PC-9 (cell line): Measurements from ENCODE around the gene C3orf52. TPM values are rescaled to one million over a fixed set of nuclear protein-coding genes. Genes with fewer than 3 reads are reported as not detected.

Experiments
- BruUV-seq: library from RNA; stranded (reverse); fragments of 400-500 nt; replicated peaks from 2 replicates; lab custom pipeline; 2021; lab: Mats Ljungman, UMichigan
- CTCF ChIA-PET: fragments of 300-600 bp; sonication (Branson Sonifier 250); formaldehyde crosslinking; loops from one replicate; lab custom pipeline; 2022; ENCODE audit warnings: antibody characterized with exemption; lab: Charles Lee
- POLR2A ChIA-PET: fragments of 300-600 bp; sonication (Branson Sonifier 250); formaldehyde crosslinking; loops from one replicate; lab custom pipeline; 2022; ENCODE audit warnings: antibody characterized with exemption; ENCODE audit not compliant: unreplicated experiment; lab: Charles Lee
- DNase-seq, 2 experiments: peaks; one replicate each; pipeline versions ENCODE4 v3.0.0 to v3.0.0-alpha.2; 2015 to 2022; ENCODE audit warnings: mixed read lengths in 1 of 2
- H2AFZ ChIP-seq: fragments of 200-600 bp; sonication (generic); 2 replicates; pipeline ENCODE4 v1.8.1; 2017; ENCODE audit warnings: antibody characterized with exemption
- H3F3A ChIP-seq: fragments of 200-600 bp; sonication (generic); 2 replicates; pipeline ENCODE4 v1.8.1; 2017; ENCODE audit warnings: antibody characterized with exemption, mild to moderate bottlenecking, low read depth; ENCODE audit not compliant: insufficient read depth
- H3K27ac ChIP-seq: fragments of 200-600 bp; sonication (generic); 2 replicates; pipeline ENCODE4 v1.6.1; 2016; ENCODE audit warnings: mixed run types
- H3K27me3 ChIP-seq: fragments of 200-600 bp; sonication (generic); 2 replicates; pipeline ENCODE4 v1.6.1; 2016; ENCODE audit warnings: low read depth, mixed run types; ENCODE audit not compliant: insufficient read depth
- H3K36me3 ChIP-seq: fragments of 200-600 bp; sonication (generic); 2 replicates; pipeline ENCODE4 v1.6.1; 2016; ENCODE audit warnings: low read depth, mixed run types
- H3K4me1 ChIP-seq: fragments of 200-600 bp; sonication (generic); replicated peaks from 2 replicates; pipeline ENCODE4 v1.6.1; 2016; ENCODE audit warnings: mixed run types; ENCODE audit not compliant: insufficient read depth
- H3K4me2 ChIP-seq: fragments of 200-600 bp; sonication (generic); 2 replicates; pipeline ENCODE4 v1.6.1; 2017; ENCODE audit warnings: mixed run types
- H3K4me3 ChIP-seq: fragments of 200-600 bp; sonication (generic); 2 replicates; pipeline ENCODE4 v1.6.1; 2016; ENCODE audit warnings: mixed run types
- H3K79me2 ChIP-seq: fragments of 200-600 bp; sonication (generic); 2 replicates; pipeline ENCODE4 v1.6.1; 2017; ENCODE audit warnings: low read depth, mixed run types
- H3K9me2 ChIP-seq: fragments of 200-600 bp; sonication (generic); 2 replicates; pipeline ENCODE4 v1.8.1; 2017; ENCODE audit warnings: mild to moderate bottlenecking; ENCODE audit not compliant: insufficient read depth
- H3K9me3 ChIP-seq: fragments of 200-600 bp; sonication (generic); 2 replicates; pipeline ENCODE4 v1.8.1; 2016; ENCODE audit warnings: low read depth; ENCODE audit not compliant: insufficient read depth
- H4K20me1 ChIP-seq: fragments of 200-600 bp; sonication (generic); 2 replicates; pipeline ENCODE4 v1.8.1; 2017; ENCODE audit not compliant: insufficient read depth
- EZH2 ChIP-seq: fragments of 200-600 bp; sonication (generic); IDR thresholded peaks from 2 replicates; pipeline ENCODE4 v1.8.0; 2017; ENCODE audit warnings: antibody characterized with exemption, low read depth
- intact Hi-C: fragments of 100-400 bp; cut with micrococcal nuclease; formaldehyde crosslinking; loops from one replicate; pipeline ENCODE4 v1.10.0; 2022; ENCODE audit not compliant: unreplicated experiment
- total RNA-seq: library from RNA; stranded (reverse); gene quantifications from 2 replicates; pipeline ENCODE4 v1.2.3, GENCODE V29; 2021
- TF ChIP-seq, protein P1 (sequence below): fragments of 200-600 bp; sonication (generic); conservative IDR thresholded peaks from 2 replicates; pipeline ENCODE4 v1.6.1; 2017; ENCODE audit warnings: mixed run types, antibody characterized with exemption, mild to moderate bottlenecking, moderate library complexity

C3orf52 gene
- total RNA-seq, 1 experiment from 2014 or later = 7.5 TPM

GRCh38 chr3:112109322-112109721 lies 23.1 kb downstream of the C3orf52 start:
- Histone ChIP-seq H3K27ac (no peak overlapping the region), H3K4me3 (no peak overlapping the region), H3K36me3 (peaks cover 3% of the 10 kb centered on the region; the same call in 1 of the 2 replicates), H2AFZ (no peak overlapping the region), H3K79me2 (no peaks in the 10 kb centered on the region), H3K27me3 (no peaks in the 10 kb centered on the region), H3K4me1 (peaks cover 6% of the 10 kb centered on the region; the same call in 1 of the 2 replicates), H3K4me2 (no peak overlapping the region), H3K9me3 (no peaks in the 10 kb centered on the region), H3F3A (no peaks in the 10 kb centered on the region), H4K20me1 (no peaks in the 10 kb centered on the region), H3K9me2 (no peaks in the 10 kb centered on the region)
- ChIA-PET POLR2A (interaction anchor here (0.6 kb wide), 1 partner anchor 1722 kb away, joined by 12 read pairs; no protein-coding TSS in a partner anchor), CTCF (no interaction called here)
- intact Hi-C loops = no loop called here
- BruUV-seq = no TSS peak
- DNase-seq = no peak
- no peak for TF ChIP-seq EZH2
- TF ChIP-seq, protein P1, sequence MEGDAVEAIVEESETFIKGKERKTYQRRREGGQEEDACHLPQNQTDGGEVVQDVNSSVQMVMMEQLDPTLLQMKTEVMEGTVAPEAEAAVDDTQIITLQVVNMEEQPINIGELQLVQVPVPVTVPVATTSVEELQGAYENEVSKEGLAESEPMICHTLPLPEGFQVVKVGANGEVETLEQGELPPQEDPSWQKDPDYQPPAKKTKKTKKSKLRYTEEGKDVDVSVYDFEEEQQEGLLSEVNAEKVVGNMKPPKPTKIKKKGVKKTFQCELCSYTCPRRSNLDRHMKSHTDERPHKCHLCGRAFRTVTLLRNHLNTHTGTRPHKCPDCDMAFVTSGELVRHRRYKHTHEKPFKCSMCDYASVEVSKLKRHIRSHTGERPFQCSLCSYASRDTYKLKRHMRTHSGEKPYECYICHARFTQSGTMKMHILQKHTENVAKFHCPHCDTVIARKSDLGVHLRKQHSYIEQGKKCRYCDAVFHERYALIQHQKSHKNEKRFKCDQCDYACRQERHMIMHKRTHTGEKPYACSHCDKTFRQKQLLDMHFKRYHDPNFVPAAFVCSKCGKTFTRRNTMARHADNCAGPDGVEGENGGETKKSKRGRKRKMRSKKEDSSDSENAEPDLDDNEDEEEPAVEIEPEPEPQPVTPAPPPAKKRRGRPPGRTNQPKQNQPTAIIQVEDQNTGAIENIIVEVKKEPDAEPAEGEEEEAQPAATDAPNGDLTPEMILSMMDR = no peak

DNA sequence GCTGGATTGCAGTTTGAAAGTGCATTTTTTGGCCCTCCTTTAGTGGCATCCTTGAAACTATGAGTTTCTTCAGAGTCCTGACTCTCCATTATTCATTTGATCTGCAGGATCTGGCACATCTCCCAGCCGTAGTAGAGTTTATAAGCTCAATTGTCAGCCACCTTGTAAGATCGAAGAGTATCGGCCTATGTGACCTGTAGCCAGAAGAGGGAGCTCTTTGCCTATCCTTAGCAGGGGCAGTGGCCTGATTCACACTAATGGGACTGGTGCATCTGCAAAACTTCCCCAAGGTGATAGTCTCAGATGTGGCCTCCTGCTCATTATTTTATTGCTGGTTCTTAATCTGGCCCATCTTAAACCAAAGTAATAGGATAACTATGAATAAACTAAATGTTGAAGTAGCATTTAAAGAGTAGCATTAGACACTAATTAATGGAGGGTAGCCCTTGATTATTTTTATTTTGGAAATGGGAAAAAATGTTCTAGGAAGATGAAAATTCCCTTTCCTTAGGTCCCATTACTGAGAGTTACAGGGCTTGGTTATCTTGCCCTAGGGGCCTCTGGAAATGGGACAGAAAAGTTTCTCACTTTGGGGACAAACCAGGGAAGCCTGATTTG lies 25.7 kb downstream of the C3orf52 start:
- Histone ChIP-seq H3K4me1 (peaks cover 6% of the 10 kb centered on the region; the same call in 1 of the 2 replicates), H3K27me3 (no peaks in the 10 kb centered on the region), H3K4me3 (no peak overlapping the region), H4K20me1 (no peaks in the 10 kb centered on the region), H3K36me3 (peaks cover 3% of the 10 kb centered on the region; the same call in 1 of the 2 replicates), H3K27ac (no peak overlapping the region), H3K79me2 (no peaks in the 10 kb centered on the region), H3K9me2 (no peaks in the 10 kb centered on the region), H3K4me2 (no peak overlapping the region), H2AFZ (no peak overlapping the region), H3F3A (no peaks in the 10 kb centered on the region), H3K9me3 (no peaks in the 10 kb centered on the region)
- DNase-seq = peak; percentile 60 to 70
- intact Hi-C loops = loop anchor here (1.0 to 5.0 kb wide), 4 partner anchors 123 to 700 kb away; no protein-coding TSS in a partner anchor
- CTCF ChIA-PET = interaction anchor here (0.5 to 1.2 kb wide), 17 partner anchors 10 to 737 kb away, joined by 3 to 14 read pairs (median 4); partner anchors contain the start of gene C3orf52
- BruUV-seq = no TSS peak
- TF ChIP-seq EZH2 = no peak
- TF ChIP-seq, protein P1 = peak; percentile 97
- POLR2A ChIA-PET = interaction anchor here (0.5 to 0.6 kb wide), 2 partner anchors 407 to 436 kb away, joined by 3 to 4 read pairs; no protein-coding TSS in a partner anchor

DNA sequence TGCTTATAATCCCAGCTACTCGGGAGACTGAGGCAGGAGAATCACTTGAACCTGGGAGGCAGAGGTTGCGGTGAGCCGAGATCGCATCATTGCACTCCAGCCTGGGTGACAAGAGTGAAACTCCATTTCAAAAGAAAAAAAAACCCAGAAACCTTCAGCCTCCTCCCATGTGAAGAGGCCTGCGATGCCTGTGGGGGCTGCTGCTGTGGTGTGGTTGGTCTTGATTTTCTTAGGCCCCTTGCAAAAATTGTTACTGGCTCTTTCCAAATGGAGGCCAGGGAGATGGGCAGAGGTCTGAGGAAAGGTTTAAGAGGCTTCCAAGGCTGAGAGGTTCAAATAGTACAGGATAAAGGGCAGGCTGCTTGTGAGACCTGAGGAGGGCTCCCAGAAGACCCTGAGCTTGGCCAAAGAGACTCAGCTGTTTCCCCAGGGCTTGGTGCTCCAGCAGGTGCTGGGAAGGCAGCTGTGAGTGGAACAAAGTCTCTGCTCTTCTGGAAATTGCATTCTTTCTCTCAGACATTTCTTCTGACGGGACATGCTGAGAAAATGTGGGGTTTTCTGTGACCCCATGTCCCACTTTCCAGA lies 28.5 kb downstream of the C3orf52 start:
- Histone ChIP-seq H3K4me3 (no peak overlapping the region), H3K36me3 (peaks cover 3% of the 10 kb centered on the region; the same call in 1 of the 2 replicates), H3K9me2 (no peaks in the 10 kb centered on the region), H3K27ac (no peak overlapping the region), H3F3A (no peaks in the 10 kb centered on the region), H3K79me2 (no peaks in the 10 kb centered on the region), H4K20me1 (no peaks in the 10 kb centered on the region), H3K4me2 (no peak overlapping the region), H3K27me3 (no peaks in the 10 kb centered on the region), H3K4me1 (no peaks in the 10 kb centered on the region), H3K9me3 (no peaks in the 10 kb centered on the region), H2AFZ (no peak overlapping the region)
- no peak for TF ChIP-seq EZH2
- TF ChIP-seq, protein P1 = no peak
- intact Hi-C loops = loop anchor here (5.0 kb wide), 1 partner anchor 698 kb away; no protein-coding TSS in a partner anchor
- POLR2A ChIA-PET = no interaction called here
- no peak for DNase-seq
- no TSS peak for BruUV-seq
- CTCF ChIA-PET = no interaction called here
